ENCODE data around the gene SHISA6.

DNA sequence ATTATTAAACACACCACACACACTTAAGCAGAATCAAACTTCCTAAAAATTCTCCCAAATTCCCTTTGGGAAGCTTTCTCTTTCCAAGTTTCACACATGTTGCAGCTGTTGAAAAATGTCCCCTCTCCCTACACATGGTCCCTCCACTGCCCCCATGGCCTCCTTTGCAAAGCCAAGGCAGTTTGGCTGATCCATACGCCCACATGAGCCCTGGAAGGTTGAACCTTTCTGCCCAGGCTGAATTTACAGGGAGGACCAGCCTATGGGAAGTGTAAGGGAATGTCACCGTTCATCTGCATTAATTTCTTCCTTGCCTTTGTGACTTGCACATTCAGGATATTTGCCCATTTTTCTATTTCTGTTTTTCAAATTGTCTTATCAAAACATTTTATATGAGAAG lies 31.1 kb upstream of the SHISA6 start:
- TF ChIP-seq, protein P1, sequence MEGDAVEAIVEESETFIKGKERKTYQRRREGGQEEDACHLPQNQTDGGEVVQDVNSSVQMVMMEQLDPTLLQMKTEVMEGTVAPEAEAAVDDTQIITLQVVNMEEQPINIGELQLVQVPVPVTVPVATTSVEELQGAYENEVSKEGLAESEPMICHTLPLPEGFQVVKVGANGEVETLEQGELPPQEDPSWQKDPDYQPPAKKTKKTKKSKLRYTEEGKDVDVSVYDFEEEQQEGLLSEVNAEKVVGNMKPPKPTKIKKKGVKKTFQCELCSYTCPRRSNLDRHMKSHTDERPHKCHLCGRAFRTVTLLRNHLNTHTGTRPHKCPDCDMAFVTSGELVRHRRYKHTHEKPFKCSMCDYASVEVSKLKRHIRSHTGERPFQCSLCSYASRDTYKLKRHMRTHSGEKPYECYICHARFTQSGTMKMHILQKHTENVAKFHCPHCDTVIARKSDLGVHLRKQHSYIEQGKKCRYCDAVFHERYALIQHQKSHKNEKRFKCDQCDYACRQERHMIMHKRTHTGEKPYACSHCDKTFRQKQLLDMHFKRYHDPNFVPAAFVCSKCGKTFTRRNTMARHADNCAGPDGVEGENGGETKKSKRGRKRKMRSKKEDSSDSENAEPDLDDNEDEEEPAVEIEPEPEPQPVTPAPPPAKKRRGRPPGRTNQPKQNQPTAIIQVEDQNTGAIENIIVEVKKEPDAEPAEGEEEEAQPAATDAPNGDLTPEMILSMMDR (IDR thresholded peaks at IDR 0.05): no peak
- TF ChIP-seq POLR2A (IDR thresholded peaks at IDR 0.05): no peak

Data from heart left ventricle (tissue), 13 donors.